OCI-LY1 (cell line): Measurements from ENCODE around the gene FAM216A.

Source experiments
- CTCF ChIP-seq: fragments of 200-600 bp; sonication (generic), shearing (Covaris generic); IDR thresholded peaks from 2 replicates; pipeline ENCODE4 v1.5.1; 2017; ENCODE audit warnings: mild to moderate bottlenecking, antibody characterized with exemption, low read length, moderate library complexity, mixed read lengths
- EZH2 ChIP-seq: fragments of 200-600 bp; sonication (generic), shearing (Covaris generic); IDR thresholded peaks from 2 replicates; pipeline ENCODE4 v1.8.0; 2017; ENCODE audit warnings: borderline replicate concordance, mixed run types, mild to moderate bottlenecking, antibody characterized with exemption, low read length, moderate library complexity, mixed read lengths

- TF ChIP-seq CTCF (no peak), EZH2 (no peak)
These were observed 66.2 kb downstream of the FAM216A start for GRCh38 chr12:110534811-110535210.
